IMR-90 (cell line): ENCODE results near the gene ADGRA1. TPM values are rescaled to one million over a fixed set of nuclear protein-coding genes. Genes with fewer than 3 reads are reported as not detected.
"Not testable (repeated sequence)": the region's sequence is repeated elsewhere in the genome, so short reads cannot be mapped to it uniquely, and the experiment has no call there.

Experiments used
- ATAC-seq: fragments of 200-7000 bp; cut with Tn5 transposase; 2 replicates; pipeline ENCODE4 v1.9.1; 2020; ENCODE audit warnings: low read depth, mild to moderate bottlenecking, moderate library complexity
- BruUV-seq: library from RNA; stranded (reverse); fragments of 400-500 nt; replicated peaks from 2 replicates; lab custom pipeline; 2021; lab: Mats Ljungman, UMichigan
- CTCF ChIA-PET: fragments of 300-600 bp; formaldehyde crosslinking; extraction: SDS; loops from one replicate; lab custom pipeline; 2021; ENCODE audit warnings: antibody characterized with exemption; lab: Yijun Ruan, JAX
- POLR2A ChIA-PET: fragments of 300-600 bp; sonication (Branson Sonifier 250); formaldehyde crosslinking; loops from one replicate; lab custom pipeline; 2022; ENCODE audit warnings: antibody characterized with exemption; ENCODE audit not compliant: unreplicated experiment; lab: Charles Lee
- DNase-seq: peaks from one replicate; pipeline ENCODE4 v3.0.0; 2013
- H2AFZ ChIP-seq: replicated peaks from 2 replicates; pipeline ENCODE3; 2013; ENCODE audit warnings: low read length, mild to moderate bottlenecking; ENCODE audit not compliant: poor library complexity
- H2AK5ac ChIP-seq: 2 replicates; pipeline ENCODE4 v1.6.1; 2013; ENCODE audit warnings: low read depth, low read length, inconsistent platforms
- H2AK9ac ChIP-seq: replicated peaks from 2 replicates; pipeline ENCODE3; 2013; ENCODE audit warnings: mild to moderate bottlenecking, low read depth, low read length, moderate library complexity; ENCODE audit not compliant: poor library complexity
- H2BK120ac ChIP-seq: 2 replicates; pipeline ENCODE4 v1.6.1; 2013; ENCODE audit warnings: low read depth, low read length, inconsistent platforms
- H2BK15ac ChIP-seq: 3 replicates; pipeline ENCODE4 v1.6.1; 2013; ENCODE audit warnings: low read depth, low read length, inconsistent platforms
- H2BK20ac ChIP-seq: 2 replicates; pipeline ENCODE4 v1.6.1; 2013; ENCODE audit warnings: low read depth, mild to moderate bottlenecking, inconsistent platforms, low read length, moderate library complexity
- H2BK5ac ChIP-seq: 2 replicates; pipeline ENCODE4 v1.6.1; 2013; ENCODE audit warnings: mild to moderate bottlenecking, low read depth, low read length, inconsistent platforms; ENCODE audit not compliant: poor library complexity, severe bottlenecking
- H3K14ac ChIP-seq: replicated peaks from 2 replicates; pipeline ENCODE4 v1.6.1; 2013; ENCODE audit warnings: low read depth, low read length, inconsistent platforms
- H3K18ac ChIP-seq: 2 replicates; pipeline ENCODE4 v1.6.1; 2013; ENCODE audit warnings: low read depth, low read length, control low read depth
- H3K23ac ChIP-seq: 2 replicates; pipeline ENCODE4 v1.6.1; 2013; ENCODE audit warnings: low read depth, low read length, inconsistent platforms
- H3K27ac ChIP-seq: 2 replicates; pipeline ENCODE4 v1.5.1; 2013; ENCODE audit warnings: mild to moderate bottlenecking, control low read depth, low read length; ENCODE audit not compliant: insufficient read depth
- H3K27me3 ChIP-seq: 2 replicates; pipeline ENCODE4 v1.6.1; 2013; ENCODE audit warnings: low read length; ENCODE audit not compliant: control insufficient read depth, insufficient read depth
- H3K36me3 ChIP-seq: 2 replicates; pipeline ENCODE4 v1.6.1; 2013; ENCODE audit warnings: low read length, mixed read lengths; ENCODE audit not compliant: control insufficient read depth, insufficient read depth
- H3K4ac ChIP-seq: 2 replicates; pipeline ENCODE4 v1.6.1; 2013; ENCODE audit warnings: low read depth, low read length, inconsistent platforms
- H3K4me1 ChIP-seq: 2 replicates; pipeline ENCODE4 v1.6.1; 2013; ENCODE audit warnings: low read length, mixed read lengths; ENCODE audit not compliant: control insufficient read depth, insufficient read depth
- H3K4me2 ChIP-seq: 2 replicates; pipeline ENCODE4 v1.6.1; 2013; ENCODE audit warnings: low read depth, mild to moderate bottlenecking, control low read depth, low read length, moderate library complexity
- H3K4me3 ChIP-seq: 2 replicates; pipeline ENCODE4 v1.5.1; 2013; ENCODE audit warnings: low read depth, mild to moderate bottlenecking, control low read depth, low read length, moderate library complexity; ENCODE audit not compliant: insufficient read depth
- H3K56ac ChIP-seq: 2 replicates; pipeline ENCODE4 v1.6.1; 2013; ENCODE audit warnings: low read length, inconsistent platforms; ENCODE audit not compliant: insufficient read depth; ENCODE audit errors: extremely low read depth
- H3K79me1 ChIP-seq, 2 experiments: 2 replicates each; pipeline ENCODE4 v1.6.1; 2013; ENCODE audit warnings: low read length in 2 of 2, inconsistent platforms in 1 of 2, low read depth in 1 of 2
- H3K9ac ChIP-seq: 2 replicates; pipeline ENCODE4 v1.6.1; 2013; ENCODE audit warnings: low read depth, low read length, control low read depth
- H3K9me1 ChIP-seq: 2 replicates; pipeline ENCODE4 v1.6.1; 2013; ENCODE audit warnings: low read length, inconsistent platforms; ENCODE audit not compliant: insufficient read depth
- H3K9me3 ChIP-seq: 2 replicates; pipeline ENCODE4 v1.6.1; 2013; ENCODE audit warnings: low read length; ENCODE audit not compliant: control insufficient read depth, insufficient read depth
- H4K20me1 ChIP-seq: 2 replicates; pipeline ENCODE4 v1.6.1; 2013; ENCODE audit warnings: low read length, inconsistent platforms; ENCODE audit not compliant: insufficient read depth
- H4K5ac ChIP-seq: 2 replicates; pipeline ENCODE4 v1.6.1; 2013; ENCODE audit warnings: mild to moderate bottlenecking, low read depth, low read length, control low read depth
- H4K8ac ChIP-seq, 2 experiments: 2 replicates each; pipeline ENCODE4 v1.6.1; 2013; ENCODE audit warnings: low read depth in 2 of 2, low read length in 2 of 2, control low read depth in 1 of 2, inconsistent platforms in 1 of 2
- H4K91ac ChIP-seq: 2 replicates; pipeline ENCODE4 v1.6.1; 2013; ENCODE audit warnings: low read depth, low read length, inconsistent platforms; ENCODE audit not compliant: insufficient read depth
- WGBS, 2 experiments: methylation state at CpG; one replicate each; pipeline versions ENCODE4 v1.1.5 to v1.1.7; 2013; ENCODE audit warnings: missing lambda C conversion rate in 2 of 2; ENCODE audit not compliant: insufficient read length in 1 of 2; ENCODE audit errors: extremely low coverage in 2 of 2; 5-methylcytosine and 5-hydroxymethylcytosine counted together
- dilution Hi-C: fragments of 300-500 bp; cut with HindIII; formaldehyde crosslinking; loops from one replicate; pipeline ENCODE4 v1.14.3; 2018; ENCODE audit warnings: low sequenced_read_pairs; ENCODE audit not compliant: unreplicated experiment
- in situ Hi-C: fragments of 300-500 bp; cut with MboI; formaldehyde crosslinking; loops from 3 replicates; pipeline ENCODE4 v1.14.3; 2019; ENCODE audit warnings: low sequenced_read_pairs, inconsistent platforms, mixed read lengths
- intact Hi-C: fragments of 100-400 bp; cut with micrococcal nuclease; formaldehyde crosslinking; loops from 2 replicates; pipeline ENCODE4 v1.10.0; 2022
- polyA plus RNA-seq, 3 experiments: library from polyadenylated mRNA; depleted of rRNA; stranded (reverse); fragments of >200 nt; gene quantifications; 2 replicates each; pipeline ENCODE4 v1.2.3, GENCODE V29; 2012; ENCODE audit warnings: low replicate concordance in 1 of 3
- total RNA-seq: library from RNA; depleted of rRNA; stranded (reverse); fragments of >200 nt; gene quantifications from 2 replicates; pipeline ENCODE4 v1.2.3, GENCODE V29; 2012

ADGRA1 gene
- total and polyA plus RNA-seq, 2 of the 4 experiments (the other 2 are of a cell fraction), result not detected

GRCh38 chr10:133053527-133054133 is 34.1 kb upstream of the ADGRA1 start:
- H3K56ac ChIP-seq, H2BK15ac ChIP-seq, H2BK120ac ChIP-seq, H3K9ac ChIP-seq, POLR2A ChIA-PET, H3K9me3 ChIP-seq, H3K4me1 ChIP-seq, H2BK5ac ChIP-seq, H4K5ac ChIP-seq, H3K27me3 ChIP-seq, H3K36me3 ChIP-seq, H2BK20ac ChIP-seq, CTCF ChIA-PET, intact Hi-C loops, H2AK5ac ChIP-seq, H3K4me2 ChIP-seq, H3K14ac ChIP-seq, H3K27ac ChIP-seq, H3K18ac ChIP-seq, dilution Hi-C loops, H3K23ac ChIP-seq, H3K4me3 ChIP-seq, H4K20me1 ChIP-seq, H4K91ac ChIP-seq, H2AK9ac ChIP-seq, H3K79me1 ChIP-seq, in situ Hi-C loops, DNase-seq, BruUV-seq, H4K8ac ChIP-seq, H3K9me1 ChIP-seq, H2AFZ ChIP-seq, H3K4ac ChIP-seq, ATAC-seq: not testable (repeated sequence)
- 51% methylated on average over 10 of the region's 10 CpGs; no CpG with 5 or more reads in 1 of the 2 experiments for WGBS, 2 experiments
